Kidney epithelial cell (primary cell): ENCODE data around the gene PTBP3. TPM values are rescaled to one million over a fixed set of nuclear protein-coding genes. Genes with fewer than 3 reads are reported as not detected.
"Not testable (repeated sequence)": the region's sequence is repeated elsewhere in the genome, so short reads cannot be mapped to it uniquely, and the experiment has no call there.

Experiments used
- DNase-seq: peaks from one replicate; pipeline ENCODE4 v3.0.0-alpha.2; 2010; ENCODE audit warnings: low read depth
- H3K27me3 ChIP-seq: 2 replicates; pipeline ENCODE4 v1.6.0; 2011; ENCODE audit warnings: low read length; ENCODE audit not compliant: control insufficient read depth, insufficient read depth
- H3K36me3 ChIP-seq: 2 replicates; pipeline ENCODE4 v1.5.1; 2011; ENCODE audit warnings: low read length; ENCODE audit not compliant: control insufficient read depth, insufficient read depth
- H3K4me3 ChIP-seq: 2 replicates; pipeline ENCODE4 v1.5.1; 2011; ENCODE audit warnings: low read depth, mild to moderate bottlenecking, control low read depth, low read length
- CTCF ChIP-seq: IDR thresholded peaks from 2 replicates; pipeline ENCODE4 v1.5.1; 2011; ENCODE audit warnings: mild to moderate bottlenecking, moderate library complexity, low read length, control low read depth, inconsistent platforms; ENCODE audit not compliant: insufficient read depth, poor library complexity, severe bottlenecking
- total RNA-seq: library from RNA; depleted of rRNA; stranded (reverse); fragments of >200 nt; gene quantifications from 2 replicates; pipeline ENCODE4 v1.2.3, GENCODE V29; 2015

Gene PTBP3
- total RNA-seq, 1 donor from 2014 or later, result 79.8 TPM

GRCh38 chr9:112274600-112274999 lies 58.8 kb downstream of the PTBP3 start:
- no peak for DNase-seq
- H3K4me3 ChIP-seq, result no peak overlapping the region
- no peaks in the 10 kb centered on the region for H3K27me3 ChIP-seq
- H3K36me3 ChIP-seq, result no peaks in the 10 kb centered on the region
- no peak for TF ChIP-seq CTCF

- no peak for TF ChIP-seq CTCF
- Histone ChIP-seq H3K36me3 (no peaks in the 10 kb centered on the region), H3K27me3 (no peaks in the 10 kb centered on the region), H3K4me3 (no peak overlapping the region)
- no peak for DNase-seq
These were observed 59.5 kb downstream of the PTBP3 start for GRCh38 chr9:112273876-112274275.

GRCh38 chr9:112271466-112272098 lies 61.8 kb downstream of the PTBP3 start:
- no peak for DNase-seq
- H3K27me3 ChIP-seq, result no peaks in the 10 kb centered on the region
- H3K36me3 ChIP-seq, result no peaks in the 10 kb centered on the region
- TF ChIP-seq CTCF, result no peak
- H3K4me3 ChIP-seq, result no peak overlapping the region

GRCh38 chr9:112268413-112268812 lies 65.0 kb downstream of the PTBP3 start:
- H3K27me3 ChIP-seq, result no peaks in the 10 kb centered on the region
- H3K4me3 ChIP-seq, result no peak overlapping the region
- TF ChIP-seq CTCF, result no peak
- H3K36me3 ChIP-seq, result no peaks in the 10 kb centered on the region
- DNase-seq, result no peak

GRCh38 chr9:112267086-112267485 lies 66.3 kb downstream of the PTBP3 start:
- not testable (repeated sequence) for H3K27me3 ChIP-seq, H3K4me3 ChIP-seq

GRCh38 chr9:112265391-112265790 lies 68.0 kb downstream of the PTBP3 start:
- Histone ChIP-seq H3K4me3 (no peak overlapping the region), H3K36me3 (no peaks in the 10 kb centered on the region), H3K27me3 (no peaks in the 10 kb centered on the region)
- no peak for DNase-seq
- no peak for TF ChIP-seq CTCF

More at GRCh38 chr9:112267086-112267485, 66.3 kb downstream of the PTBP3 start:
- DNase-seq, H3K36me3 ChIP-seq: not testable (repeated sequence)
